NCI-H1417 treated with DMSO at 0.1 percent for 48 hours (cell line): ENCODE measurements around the gene CTNNBL1.
"Not testable (repeated sequence)": the region's sequence is repeated elsewhere in the genome, so short reads cannot be mapped to it uniquely, and the experiment has no call there.

ENCODE experiments used
- DNase-seq: peaks from one replicate; lab custom pipeline; 2025; lab: John Stamatoyannopoulos, UW

CTNNBL1 gene

DNA sequence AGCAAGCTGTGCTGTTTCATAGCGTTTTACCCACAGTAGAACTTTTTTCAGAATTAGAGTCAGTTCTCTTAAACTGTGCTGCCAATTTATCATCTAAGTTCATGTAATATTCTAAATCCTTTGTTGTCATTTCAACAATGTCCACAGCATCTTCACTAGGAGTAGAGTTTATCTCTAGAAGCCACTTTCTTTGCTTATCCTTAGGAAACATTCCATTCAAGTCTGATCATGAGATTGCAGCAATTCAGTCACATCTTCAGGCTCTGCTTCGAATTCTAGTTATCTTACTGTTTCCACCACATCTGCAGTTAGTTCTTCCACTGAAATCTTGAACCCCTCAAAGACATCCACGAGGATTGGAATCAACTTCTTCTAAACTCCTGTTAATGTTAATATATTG is 12.5 kb downstream of the CTNNBL1 start:
- DNase-seq: no peak

DNA sequence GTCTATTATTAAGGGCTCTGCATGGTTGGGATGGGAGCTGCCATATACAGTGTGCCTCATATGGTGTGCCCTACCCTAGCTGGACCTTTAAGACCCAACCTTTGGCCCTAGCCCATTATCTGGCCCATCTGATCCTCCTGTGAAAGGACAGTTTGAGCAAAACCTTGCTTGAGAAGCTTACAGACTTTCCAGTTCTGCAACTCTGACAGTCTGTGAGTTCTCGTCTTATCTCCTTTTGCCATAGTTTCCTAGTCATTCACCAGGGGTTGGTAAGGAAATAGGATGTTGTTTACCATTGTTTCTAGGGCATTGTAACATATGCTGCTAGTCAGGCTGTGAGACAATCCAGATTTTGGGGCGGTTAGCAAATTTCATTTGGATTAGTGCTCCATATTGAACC is 17.2 kb downstream of the CTNNBL1 start:
- DNase-seq: no peak

DNA sequence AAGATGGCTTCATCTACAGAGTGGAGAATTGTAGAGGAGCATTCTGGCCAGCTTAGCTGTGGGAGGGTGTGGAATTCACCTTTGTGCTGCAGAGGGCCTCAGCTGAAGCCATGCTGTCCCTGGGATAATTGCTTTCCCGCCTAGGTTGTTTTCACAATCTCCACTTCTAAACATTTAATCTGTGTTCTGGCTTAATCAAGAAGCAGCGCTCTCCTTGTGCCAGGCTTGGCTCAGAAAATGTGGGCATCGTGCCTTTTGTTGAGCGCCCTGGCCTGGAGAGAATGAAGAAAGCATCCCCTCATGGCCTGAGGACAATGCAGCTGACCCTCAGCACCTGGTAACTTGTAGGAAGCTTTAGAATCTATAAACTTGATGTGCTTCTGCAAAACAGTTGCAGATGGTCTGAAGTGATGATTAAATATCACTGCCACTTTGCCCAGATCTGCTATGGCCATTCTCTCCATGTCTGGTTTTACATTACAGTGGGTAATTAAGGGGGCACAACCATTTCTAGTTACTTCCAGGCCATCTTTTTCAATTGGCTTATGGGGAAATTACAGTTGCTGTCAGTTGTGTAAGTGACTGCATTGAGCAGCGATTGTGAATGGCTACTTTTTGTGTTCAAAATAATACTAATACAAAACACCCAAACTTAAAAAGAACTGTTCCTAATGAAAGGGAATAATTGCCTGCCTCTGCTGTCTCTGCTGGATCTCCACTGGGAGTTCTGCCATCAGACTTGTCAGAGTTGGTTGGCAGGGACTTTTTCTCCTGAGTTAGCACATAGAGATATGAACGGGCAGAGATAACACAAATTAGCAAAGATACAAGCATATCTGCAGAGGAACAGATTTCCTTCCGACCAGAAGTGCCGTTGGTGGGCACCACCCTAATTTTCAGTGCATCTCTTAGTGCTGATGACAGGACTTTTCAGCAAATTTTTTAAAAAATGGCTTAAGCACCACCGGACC is 18.4 kb downstream of the CTNNBL1 start:
- DNase-seq: no peak

DNA sequence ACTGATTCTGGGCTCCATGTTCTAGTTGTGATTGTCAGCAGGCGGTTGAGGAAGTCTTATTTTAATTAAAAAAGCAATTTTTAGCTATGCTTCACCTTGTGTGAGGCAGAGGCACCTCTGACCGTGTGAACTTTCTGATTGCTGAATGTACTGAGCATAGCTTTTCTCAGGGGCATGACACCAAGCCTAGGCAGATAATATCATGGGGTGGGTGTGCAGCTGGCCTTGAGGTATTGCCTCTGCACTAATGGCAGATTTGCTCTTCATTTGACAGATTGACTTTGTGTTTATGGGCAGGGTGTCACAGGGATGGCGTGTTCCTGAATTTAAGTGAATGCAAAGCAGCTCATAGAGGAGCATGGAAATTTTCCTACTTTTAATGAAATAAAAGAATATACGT is 19.6 kb downstream of the CTNNBL1 start:
- no peak for DNase-seq

DNA sequence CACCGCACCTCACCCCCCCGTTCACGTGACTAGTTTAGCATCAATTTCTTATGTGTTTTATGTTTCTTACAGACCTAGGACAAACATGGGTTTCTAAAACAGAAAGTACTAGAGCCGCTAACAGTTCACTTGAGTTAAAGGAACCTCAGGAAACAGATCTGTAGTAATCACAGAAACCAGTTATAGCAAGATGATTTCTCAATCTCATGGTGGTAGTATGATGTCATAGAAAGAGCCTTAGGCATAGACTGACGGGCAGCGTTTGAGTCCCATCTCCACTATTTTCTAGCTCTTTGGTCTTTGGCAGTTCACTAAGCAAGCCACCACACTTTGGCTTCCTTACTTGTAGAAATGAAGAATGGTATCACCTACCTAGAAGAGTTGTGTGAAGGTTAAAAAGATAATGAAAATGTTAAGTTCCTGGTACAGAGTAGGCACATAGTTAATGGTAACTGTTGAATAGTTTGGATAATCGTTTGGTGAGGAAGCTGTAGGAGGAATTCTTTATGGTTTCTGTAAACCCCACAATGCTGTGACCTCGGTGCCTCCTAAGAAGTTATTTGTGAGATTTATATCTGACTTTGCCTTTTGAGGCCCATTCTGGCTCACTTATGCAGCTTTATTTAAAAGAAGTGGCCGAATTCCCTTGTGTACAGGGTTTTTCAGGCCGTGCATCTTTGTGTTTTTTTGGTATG is 21.3 kb downstream of the CTNNBL1 start:
- no peak for DNase-seq

DNA sequence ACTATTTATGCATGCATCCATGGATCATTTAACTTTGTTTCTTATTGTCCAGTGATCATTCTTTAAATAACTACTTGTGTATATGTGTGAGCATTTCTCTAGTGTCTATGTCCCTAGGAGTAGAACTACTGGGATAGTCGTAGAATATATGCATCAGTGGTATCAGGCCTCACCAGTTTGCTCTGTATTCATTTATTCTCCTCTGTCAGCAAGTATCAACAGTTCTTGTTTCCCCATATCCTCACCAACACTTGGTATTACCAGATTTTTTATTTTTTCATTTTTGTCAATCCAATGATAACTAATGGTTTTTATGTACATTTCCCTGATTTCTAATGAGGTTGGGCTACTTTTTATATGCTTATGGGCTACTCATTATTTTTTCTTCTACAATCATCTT is 27.9 kb downstream of the CTNNBL1 start:
- no peak for DNase-seq

DNA sequence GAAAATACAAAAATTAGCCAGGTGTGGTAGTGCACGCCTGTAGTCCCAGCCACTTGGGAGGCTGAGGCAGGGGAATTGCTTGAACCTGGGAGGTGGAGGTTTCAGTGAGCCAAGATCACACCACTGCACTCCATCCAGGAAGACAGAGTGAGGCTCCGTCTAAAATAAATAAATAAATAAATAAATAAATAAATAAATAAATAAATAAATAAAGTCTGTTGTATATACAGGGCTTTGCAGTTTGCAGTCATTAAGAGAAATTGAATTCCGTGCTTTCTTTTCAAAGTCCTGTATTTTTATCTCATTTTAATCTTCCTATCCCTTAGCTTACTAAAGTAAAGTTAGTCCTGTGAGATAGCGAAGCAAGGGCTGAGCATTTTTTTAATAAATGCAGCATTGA is 28.5 kb downstream of the CTNNBL1 start:
- not testable (repeated sequence) for DNase-seq

DNA sequence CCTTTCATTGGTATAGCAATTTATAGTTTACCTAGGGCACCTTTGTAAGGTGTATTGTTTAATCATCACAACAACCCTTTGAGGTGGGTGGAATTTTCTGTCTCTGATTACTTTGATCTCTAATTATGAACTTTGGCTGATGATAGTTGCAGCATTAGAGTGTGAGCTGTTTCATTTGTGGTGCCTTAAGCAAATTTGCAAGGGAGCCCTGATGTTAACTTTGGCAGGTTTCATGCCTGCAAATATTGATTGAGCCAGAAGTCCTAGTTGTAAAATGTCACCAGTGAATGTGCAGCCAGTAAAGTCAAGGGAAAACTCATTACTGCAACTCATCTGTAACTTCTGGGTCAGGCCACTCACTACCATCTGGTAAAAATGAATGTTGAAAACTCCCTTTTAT is 29.8 kb downstream of the CTNNBL1 start:
- no peak for DNase-seq

DNA sequence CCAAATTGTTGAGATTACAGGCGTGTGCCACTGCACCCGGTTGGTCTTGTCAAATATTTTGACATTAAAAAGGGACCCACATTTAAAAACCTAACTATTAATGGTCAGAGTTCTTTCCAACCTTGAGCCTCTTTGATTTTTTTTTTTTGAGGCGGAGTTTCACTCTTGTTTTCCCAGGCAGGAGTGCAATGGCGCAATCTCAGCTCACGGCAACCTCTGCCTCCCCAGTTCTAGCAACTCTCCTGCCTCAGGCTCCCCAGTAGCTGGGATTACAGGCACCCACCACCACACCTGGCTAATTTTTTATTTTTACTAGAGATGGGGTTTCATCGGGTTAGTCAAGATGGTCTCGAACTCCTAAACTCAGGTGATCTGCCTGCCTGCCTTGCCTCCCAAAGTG is 31.3 kb downstream of the CTNNBL1 start:
- DNase-seq: no peak

DNA sequence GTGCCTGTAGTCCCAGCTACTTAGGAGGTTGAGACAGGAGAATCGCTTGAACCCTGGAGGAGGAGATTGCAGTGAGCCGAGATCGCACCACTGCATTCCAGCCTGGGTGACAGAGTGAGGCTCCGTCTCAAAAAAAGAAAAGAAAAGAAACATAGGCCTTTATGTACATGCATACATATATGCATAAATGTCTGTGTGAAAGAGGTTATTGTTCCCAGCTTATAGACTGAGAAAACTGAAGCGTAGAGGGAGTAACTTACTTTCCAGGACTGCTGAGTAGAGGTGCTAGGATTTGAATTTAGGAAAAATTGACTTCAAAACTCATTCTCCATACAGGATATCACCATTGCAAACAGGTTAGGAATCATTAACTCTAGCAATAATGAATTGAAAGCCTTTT is 32.0 kb downstream of the CTNNBL1 start:
- DNase-seq: no peak

DNA sequence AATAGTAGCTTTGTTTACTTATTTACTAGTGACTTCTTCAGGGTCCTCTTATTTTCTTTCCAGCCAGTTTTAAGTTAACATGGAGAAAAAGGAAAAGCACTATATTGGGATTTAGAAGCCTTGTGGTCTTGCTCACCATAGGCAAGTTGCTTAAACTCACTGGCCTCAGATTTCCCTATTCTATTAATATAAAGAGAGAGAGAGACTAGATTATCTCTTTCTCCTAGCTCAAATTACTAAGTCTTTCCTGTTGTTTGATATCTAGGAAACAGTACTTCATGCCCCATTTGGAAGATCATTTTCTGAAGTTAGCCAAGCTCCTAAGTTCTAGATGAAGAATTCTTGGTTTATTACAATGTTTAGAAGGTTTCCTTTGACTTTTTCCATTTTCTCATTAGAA is 32.5 kb downstream of the CTNNBL1 start:
- no peak for DNase-seq

DNA sequence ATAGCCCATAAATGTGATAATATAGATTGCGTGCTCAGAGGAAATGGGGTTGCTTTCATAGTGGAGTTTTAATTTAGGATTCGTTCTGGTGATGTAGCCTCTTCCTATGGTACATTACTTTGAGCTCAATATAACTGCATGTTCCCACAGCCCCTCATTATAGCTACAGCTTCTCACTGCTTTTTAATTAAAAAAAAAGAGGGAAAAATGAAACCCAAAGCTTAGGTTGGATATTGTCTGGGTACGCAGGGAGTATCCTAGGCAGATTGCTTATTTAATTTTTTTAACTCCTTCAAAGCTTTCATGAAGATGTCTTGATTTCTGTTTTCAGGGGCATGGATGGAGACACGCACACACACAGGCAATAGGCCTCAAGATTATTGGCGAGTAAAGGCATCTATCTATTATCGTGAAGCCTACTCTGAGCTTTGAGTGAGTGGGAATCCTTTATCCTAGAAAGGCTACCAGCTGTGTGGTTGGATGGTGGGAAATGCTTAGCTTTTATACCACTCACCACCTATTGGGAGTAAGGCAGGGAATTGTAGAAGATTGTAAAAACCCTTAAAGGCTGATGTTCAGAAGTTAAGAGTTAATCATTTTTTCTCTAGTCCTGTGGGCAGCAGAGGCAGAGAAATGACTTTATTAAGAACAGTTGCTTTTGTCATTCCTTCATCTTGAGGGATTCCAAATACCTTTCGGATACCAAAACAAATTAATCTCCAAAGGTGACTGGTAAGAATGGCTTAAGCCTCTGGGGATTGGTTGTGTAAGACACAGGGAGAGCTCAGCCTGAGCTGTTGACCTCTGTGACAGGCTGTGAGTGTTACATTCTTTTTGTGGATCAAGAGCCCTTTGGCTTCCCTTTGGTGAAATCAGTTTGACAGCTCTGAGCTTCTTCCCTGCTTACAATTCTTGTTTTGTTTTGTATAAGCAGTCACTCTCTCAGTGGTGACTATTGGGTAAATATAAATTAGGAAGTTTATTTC is 33.4 kb downstream of the CTNNBL1 start:
- no peak for DNase-seq

DNA sequence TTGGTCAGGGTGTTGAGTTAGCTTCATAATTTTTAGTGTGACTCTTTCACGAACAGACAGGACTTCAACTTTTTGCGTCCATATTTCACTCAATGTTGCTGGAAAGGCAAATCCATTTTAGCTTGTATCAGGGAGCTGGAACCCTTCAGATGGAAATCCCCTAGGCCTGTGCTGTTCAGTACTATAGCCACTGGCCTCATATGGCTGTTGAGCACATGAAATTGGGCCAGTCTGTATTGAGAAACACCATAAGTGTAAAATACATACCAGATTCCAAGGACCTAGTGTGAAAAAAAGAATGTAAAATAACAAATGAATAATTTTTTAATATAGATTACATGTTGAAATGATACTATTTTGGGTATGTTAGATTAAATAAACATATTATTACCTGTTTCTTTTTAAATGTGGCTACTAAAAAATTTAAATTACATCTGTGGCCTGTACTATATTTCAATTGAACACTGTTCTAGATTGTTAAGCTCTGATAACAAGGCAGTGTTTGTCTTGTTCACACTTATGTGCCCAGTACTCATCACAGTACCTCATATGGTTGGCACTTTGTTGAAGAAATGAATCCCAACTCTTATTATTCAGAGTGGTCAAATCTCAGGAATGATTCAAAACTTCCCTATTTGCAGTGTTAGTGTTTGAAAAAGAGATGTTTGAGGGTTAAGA is 34.3 kb downstream of the CTNNBL1 start:
- DNase-seq: no peak

DNA sequence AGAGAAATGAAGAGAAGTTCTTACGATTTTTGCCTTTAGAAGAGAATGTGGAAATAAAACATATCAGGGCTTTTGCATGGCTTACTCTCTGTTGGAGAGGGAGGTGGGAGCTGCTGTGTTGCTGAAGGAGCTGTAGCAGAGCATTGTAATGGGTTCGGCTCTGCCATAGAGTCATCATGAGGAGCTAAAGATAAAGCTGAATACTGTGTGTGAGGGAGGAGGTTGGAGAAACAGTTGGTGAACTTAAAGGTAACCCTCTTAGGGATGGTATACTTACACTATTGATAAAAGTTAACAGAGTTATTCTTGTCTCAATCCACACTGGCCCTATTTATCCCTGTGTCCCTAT is 34.8 kb downstream of the CTNNBL1 start:
- DNase-seq: no peak

DNA sequence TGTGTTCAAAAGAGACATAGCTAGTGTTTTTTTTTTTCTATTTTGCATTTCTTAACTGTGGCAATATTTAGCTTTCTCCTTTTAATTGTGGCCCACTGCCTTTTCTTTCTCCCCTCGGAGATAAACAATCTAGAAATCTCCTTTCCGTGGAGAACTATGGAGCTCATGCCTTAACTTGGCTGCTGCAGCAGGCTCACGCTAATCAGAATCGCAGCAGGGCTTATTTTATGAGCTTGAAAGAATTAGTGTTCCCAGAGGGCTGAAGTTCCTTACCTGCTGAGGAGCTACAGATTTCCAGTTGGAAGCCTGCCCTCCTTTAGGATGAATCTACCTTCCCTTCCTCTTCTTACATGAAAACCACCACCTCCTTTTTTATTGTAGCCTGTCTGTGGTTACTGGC is 35.6 kb downstream of the CTNNBL1 start:
- no peak for DNase-seq

DNA sequence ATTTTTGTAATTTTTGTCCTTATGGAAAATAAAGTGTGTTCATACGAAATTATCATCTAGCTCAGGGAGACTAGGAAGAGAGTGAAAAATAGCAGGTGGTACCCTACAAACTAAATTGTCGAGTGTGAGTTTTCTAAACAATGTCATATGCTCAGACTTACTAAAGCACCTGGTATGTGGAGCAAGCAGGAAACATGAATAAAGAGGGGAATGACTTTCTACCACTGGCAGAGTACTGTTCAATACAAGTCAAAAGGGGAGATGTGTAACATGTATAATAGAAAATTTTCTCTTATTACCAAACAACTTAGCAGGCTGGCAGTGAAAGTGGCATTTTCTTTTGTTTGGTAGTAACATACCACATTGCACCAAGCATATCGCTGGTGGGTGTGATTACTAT is 36.1 kb downstream of the CTNNBL1 start:
- no peak for DNase-seq

DNA sequence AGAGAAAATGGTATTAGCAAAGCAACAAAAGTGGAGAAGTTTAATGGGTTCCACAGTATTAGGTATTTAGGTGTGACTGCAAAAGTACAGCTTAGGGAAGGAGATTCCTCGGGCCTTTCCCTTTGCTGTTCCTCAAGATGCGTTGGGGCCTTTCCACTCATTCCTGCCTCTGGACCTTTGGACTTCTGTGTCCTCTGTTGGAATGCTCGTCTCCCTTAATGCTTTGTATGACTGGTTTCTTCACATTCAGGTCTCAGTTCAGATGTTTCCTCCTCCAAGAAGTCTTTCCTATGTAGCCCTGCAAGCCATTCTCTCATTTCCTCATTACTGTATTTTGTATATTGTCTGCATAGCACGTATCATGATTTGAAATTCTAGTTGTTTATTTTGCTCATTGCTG is 39.6 kb downstream of the CTNNBL1 start:
- no peak for DNase-seq

DNA sequence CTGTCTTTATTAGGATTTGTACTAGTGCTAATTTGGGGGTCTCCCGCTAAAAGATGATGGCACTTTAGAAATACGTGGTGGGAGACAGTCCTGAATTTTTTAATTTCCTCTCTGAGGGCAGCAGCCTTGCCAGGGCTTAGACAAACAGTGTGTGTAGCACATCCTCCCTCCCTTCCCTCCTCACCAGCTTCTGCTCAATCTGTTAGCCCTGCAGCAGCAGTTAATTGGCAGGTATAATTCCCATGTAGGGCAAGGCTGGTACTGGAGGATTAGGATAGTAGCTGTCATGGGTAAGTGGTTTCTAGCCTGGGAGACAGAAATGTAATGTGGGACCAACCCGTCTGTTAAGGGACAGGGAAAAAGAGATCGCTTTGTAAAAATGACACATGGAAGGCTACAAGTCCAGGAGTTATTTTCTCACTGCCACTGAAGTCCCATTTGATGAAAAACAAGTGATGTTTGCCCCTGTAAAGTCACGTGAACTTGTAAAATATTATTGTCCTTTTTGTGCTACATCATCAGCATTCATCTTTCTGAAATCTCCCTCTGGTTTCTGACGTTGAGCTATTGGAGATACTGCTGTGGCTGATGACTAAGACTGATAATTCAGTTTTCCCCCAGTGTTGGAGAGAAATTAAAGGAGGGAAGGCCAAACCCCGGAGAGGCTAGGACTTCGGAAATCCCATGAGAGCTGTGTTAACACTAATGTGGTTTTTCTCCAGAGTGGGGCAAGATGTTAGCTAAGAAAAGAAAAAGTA is 40.6 kb downstream of the CTNNBL1 start:
- DNase-seq: no peak

DNA sequence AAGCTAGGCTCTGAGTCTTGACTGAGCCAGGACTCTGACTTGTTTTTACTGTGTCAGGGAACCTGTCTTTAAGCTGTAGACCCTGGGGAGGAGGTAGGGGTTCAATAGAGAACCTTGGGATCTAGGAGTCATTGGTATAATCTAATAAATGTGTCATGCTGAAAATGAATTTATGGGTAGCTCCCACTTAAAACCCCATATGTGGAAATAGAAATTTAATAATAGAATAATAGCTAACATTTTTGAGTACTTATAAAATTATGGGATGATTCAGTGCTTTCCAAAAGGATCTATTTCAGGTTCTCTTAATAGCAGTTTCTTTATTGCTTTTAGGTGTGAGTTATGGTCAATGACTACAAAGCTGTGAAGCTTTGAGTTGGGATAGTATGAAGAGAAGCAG is 41.7 kb downstream of the CTNNBL1 start:
- no peak for DNase-seq

DNA sequence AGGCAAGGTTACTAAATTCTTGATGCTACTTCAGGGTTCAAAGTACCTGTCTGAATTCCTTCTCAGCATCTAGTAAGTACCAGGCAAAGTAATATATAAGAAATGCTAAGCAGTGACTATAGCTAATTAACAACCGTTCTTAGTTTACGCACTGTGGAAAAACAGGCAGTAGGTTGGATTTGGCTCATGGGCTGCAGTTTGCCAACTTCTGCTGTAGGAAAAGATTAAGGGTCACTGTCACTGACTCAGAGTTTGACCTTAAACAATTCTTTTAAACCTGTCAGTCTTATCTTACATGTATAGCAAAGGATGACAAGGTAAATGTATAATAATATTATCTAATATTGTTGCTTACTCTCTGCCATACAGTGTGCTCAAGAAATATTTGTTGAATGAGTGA is 42.3 kb downstream of the CTNNBL1 start:
- no peak for DNase-seq

DNA sequence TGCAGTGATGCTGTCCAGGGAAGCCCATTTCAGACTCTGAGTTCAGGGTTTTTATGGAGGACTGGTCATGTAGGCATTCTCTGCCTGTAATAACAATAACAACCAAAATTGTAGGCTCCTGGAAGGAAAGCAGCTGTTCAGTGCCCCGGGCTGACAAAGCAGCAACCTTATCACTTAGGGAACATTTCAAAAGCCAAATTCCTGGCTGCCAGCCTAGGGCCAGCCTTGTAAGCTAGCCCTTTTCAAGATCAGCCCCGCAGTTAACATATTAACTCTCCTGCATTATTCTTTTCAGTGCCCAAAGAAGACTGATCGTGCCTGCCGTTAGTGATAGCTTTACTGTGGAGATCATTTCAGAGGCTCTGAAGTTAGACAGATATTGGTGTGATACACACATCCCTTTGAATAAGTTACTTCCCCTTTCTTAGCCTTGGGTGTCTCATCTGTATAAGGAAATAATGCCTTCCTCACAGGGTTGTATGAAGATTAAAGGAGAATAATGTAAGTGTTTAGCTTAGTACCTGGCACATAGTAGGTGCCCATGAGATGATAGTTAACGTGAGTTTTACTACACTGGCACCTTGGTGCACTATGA is 44.1 kb downstream of the CTNNBL1 start:
- DNase-seq: no peak
